ENCODE results near the gene UBE2Z.

DNA sequence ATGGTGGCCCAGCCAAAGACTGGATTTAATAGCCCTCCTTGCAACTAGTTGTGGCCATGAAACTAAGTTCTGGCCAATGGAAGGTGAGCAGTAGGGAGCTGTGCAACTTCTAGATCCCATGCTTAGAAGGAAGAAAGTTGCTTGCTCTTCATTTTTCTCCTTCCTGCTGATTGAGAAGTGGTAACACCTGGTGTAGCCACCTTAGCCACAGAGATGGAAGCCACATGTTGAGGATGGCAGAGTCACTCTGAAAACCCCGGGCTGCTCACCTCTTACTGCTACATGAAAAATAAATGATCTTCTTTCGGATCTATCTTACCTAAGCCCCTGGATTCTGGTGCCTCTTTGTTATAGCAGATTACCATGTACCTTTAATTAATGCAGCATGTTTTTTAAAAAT lies 25.9 kb upstream of the UBE2Z start:
- TF ChIP-seq, protein P1, sequence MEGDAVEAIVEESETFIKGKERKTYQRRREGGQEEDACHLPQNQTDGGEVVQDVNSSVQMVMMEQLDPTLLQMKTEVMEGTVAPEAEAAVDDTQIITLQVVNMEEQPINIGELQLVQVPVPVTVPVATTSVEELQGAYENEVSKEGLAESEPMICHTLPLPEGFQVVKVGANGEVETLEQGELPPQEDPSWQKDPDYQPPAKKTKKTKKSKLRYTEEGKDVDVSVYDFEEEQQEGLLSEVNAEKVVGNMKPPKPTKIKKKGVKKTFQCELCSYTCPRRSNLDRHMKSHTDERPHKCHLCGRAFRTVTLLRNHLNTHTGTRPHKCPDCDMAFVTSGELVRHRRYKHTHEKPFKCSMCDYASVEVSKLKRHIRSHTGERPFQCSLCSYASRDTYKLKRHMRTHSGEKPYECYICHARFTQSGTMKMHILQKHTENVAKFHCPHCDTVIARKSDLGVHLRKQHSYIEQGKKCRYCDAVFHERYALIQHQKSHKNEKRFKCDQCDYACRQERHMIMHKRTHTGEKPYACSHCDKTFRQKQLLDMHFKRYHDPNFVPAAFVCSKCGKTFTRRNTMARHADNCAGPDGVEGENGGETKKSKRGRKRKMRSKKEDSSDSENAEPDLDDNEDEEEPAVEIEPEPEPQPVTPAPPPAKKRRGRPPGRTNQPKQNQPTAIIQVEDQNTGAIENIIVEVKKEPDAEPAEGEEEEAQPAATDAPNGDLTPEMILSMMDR (IDR thresholded peaks at IDR 0.05): no peak
- TF ChIP-seq EZH2 (IDR thresholded peaks at IDR 0.05; ENCODE audit: borderline replicate concordance, insufficient read depth, low read depth, low read length, poor library complexity, severe bottlenecking): no peak

All from B cell (primary cell).